Testis (tissue), 2 donors: ENCODE measurements around the gene ADAMTSL1.

Source experiments
- POLR2A ChIP-seq: fragments of 450-650 bp; IDR thresholded peaks from one replicate; pipeline ENCODE4 v1.6.1; 2017; ENCODE audit warnings: antibody characterized with exemption, mild to moderate bottlenecking, moderate library complexity
- TF ChIP-seq, protein P1 (sequence below), 3 experiments: fragments of 450-650 bp in 2 of 3; fragments of 200-600 bp in 1 of 3; sonication (generic) in 1 of 3; IDR thresholded peaks; one replicate each; pipeline ENCODE4 v1.5.1; 2016 to 2019; ENCODE audit warnings: antibody characterized with exemption in 3 of 3, mild to moderate bottlenecking in 2 of 3, moderate library complexity in 1 of 3

DNA sequence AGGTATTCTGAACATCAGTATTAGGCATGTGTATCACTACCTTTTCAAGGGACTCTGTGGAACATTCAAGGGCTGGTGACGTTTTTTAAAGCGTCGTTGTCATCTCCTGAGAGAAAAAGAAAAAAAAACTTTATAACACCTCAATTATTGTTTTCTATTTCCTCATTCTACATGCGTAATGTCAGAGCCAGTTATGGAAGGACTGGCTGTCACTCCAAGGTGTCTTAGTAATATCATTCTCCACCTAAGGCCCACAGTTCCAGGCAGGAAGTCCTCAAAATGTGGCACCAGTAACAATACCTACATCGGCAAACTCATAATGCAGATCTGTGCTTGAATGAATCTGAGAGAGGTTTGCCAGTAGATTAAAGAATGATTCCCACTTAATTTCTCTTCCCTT lies 348.9 kb downstream of the ADAMTSL1 start:
- TF ChIP-seq, protein P1, sequence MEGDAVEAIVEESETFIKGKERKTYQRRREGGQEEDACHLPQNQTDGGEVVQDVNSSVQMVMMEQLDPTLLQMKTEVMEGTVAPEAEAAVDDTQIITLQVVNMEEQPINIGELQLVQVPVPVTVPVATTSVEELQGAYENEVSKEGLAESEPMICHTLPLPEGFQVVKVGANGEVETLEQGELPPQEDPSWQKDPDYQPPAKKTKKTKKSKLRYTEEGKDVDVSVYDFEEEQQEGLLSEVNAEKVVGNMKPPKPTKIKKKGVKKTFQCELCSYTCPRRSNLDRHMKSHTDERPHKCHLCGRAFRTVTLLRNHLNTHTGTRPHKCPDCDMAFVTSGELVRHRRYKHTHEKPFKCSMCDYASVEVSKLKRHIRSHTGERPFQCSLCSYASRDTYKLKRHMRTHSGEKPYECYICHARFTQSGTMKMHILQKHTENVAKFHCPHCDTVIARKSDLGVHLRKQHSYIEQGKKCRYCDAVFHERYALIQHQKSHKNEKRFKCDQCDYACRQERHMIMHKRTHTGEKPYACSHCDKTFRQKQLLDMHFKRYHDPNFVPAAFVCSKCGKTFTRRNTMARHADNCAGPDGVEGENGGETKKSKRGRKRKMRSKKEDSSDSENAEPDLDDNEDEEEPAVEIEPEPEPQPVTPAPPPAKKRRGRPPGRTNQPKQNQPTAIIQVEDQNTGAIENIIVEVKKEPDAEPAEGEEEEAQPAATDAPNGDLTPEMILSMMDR (IDR thresholded peaks at IDR 0.05): no peak
- no peak for TF ChIP-seq POLR2A
